ENCODE data around the gene WNT5B.

The WNT5B gene

DNA sequence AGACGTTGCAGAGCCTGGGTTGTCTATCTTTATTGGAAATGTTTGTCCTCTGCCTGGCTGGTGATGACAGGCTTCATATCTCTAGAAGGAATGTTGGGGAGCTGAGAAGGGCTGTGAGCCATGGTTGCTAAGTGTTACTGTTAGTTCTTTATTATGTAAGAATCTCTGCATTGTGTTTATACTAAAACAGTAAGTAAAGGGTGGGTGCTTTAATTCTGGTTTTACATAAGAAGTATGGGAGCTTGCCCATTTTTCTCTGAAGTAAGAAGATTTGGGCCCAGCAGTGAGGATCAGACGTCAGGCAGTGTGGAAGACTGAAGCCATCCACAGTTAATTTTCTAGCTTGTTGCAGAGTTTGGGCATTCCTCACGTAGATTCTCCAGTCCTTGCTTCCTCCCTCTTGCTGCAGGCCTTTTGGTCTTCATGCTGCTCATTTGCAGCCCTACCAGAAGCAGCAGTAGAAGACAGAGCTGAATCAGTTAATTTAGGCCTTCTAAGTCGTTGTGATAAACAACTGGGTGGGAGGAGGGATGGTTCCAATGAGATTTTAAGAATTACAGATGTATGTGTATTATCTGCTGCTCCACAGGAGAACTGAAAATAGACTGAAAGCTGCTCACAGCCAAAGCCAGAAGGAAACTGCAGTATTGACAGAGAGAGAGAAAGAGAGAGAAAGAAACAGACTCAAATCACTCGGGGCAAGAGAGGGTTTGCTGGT is 21.4 kb downstream of the WNT5B start:
- in situ Hi-C loops (cut with HindIII; ENCODE audit: low sequenced_read_pairs) = loop anchor here (25.0 kb wide), 1 partner anchor 312 kb away; no protein-coding TSS in a partner anchor
- no peak for DNase-seq (ENCODE audit: low read depth)
- H3K4me3 ChIP-seq (ENCODE audit: low read depth, low read length) = no peak overlapping the region
- TF ChIP-seq, protein P1, sequence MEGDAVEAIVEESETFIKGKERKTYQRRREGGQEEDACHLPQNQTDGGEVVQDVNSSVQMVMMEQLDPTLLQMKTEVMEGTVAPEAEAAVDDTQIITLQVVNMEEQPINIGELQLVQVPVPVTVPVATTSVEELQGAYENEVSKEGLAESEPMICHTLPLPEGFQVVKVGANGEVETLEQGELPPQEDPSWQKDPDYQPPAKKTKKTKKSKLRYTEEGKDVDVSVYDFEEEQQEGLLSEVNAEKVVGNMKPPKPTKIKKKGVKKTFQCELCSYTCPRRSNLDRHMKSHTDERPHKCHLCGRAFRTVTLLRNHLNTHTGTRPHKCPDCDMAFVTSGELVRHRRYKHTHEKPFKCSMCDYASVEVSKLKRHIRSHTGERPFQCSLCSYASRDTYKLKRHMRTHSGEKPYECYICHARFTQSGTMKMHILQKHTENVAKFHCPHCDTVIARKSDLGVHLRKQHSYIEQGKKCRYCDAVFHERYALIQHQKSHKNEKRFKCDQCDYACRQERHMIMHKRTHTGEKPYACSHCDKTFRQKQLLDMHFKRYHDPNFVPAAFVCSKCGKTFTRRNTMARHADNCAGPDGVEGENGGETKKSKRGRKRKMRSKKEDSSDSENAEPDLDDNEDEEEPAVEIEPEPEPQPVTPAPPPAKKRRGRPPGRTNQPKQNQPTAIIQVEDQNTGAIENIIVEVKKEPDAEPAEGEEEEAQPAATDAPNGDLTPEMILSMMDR (IDR thresholded peaks at IDR 0.05; ENCODE audit: low read depth, low read length, missing control alignments) = no peak

DNA sequence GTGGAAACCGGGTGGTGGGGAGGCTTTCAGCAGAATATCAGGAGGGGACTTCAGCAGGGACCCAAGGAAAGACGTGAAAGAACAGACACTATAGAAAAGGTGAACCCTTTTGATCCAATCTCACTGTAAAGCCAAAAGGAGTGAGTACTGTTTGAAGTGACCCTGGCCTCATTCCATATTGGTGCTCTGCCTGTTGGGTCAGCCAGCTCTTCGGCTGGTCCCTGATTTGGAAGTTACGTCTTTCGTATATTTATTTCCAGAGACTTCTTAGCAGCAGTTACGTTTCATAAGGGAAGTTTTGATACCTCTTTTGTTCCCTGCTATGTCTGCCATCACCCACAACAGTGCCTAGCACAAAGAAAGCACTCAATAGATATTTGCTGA is 21.9 kb downstream of the WNT5B start:
- in situ Hi-C loops (cut with HindIII; ENCODE audit: low sequenced_read_pairs) = loop anchor here (25.0 kb wide), 1 partner anchor 311 kb away; no protein-coding TSS in a partner anchor
- TF ChIP-seq, protein P1 (IDR thresholded peaks at IDR 0.05; ENCODE audit: low read depth, low read length, missing control alignments) = no peak
- no peak overlapping the region for H3K4me3 ChIP-seq (ENCODE audit: low read depth, low read length)
- DNase-seq (ENCODE audit: low read depth) = no peak

DNA sequence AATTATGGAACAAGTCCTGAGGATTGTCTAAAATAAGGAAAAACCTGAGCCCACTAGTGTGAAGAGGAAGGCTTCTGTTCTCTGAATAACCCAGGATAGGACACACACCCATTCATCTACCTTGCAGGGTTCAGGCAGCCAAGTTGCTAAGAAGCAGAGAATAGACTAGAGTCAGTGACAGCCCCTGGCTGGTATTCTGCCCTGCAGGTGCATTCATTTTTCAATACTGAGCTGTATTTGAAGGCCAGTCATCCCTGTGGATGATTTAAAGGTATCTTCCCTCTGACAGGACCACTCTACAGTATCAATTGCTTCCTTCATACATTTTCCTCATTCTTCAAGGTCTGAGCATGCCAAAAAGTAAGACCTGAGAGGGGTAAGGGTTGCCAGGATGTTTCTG is 22.9 kb downstream of the WNT5B start:
- no peak overlapping the region for H3K4me3 ChIP-seq (ENCODE audit: low read depth, low read length)
- in situ Hi-C loops (cut with HindIII; ENCODE audit: low sequenced_read_pairs) = loop anchor here (25.0 kb wide), 1 partner anchor 310 kb away; no protein-coding TSS in a partner anchor
- TF ChIP-seq, protein P1 (IDR thresholded peaks at IDR 0.05; ENCODE audit: low read depth, low read length, missing control alignments) = no peak
- no peak for DNase-seq (ENCODE audit: low read depth)

DNA sequence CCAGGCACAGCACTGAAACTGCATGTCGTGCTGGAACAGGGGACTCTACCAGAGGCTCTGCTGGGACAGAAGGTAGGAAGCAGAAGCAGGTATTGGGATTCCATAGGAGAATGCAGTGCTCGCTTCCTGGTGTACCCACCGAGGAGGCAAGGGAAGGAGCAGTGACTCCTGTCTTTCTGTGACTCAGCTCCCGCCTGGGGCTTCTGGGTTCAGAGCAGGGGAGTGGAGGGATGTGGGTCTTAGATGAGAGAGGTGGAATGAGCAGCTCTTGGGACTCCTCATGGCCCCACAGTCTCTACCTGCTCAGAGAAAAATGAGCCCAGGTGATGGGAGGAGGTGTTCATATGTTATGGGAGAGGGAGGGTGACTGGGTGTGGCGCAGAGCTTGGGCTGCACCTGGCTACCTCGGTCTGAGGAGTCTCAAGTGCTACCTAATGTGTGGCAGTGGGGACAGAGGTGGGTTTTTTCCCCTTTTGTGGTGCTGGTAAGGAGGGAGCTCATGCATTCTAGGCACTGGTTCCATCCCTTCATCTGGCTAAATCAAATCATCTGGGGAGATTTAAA is 26.3 kb downstream of the WNT5B start:
- in situ Hi-C loops (cut with HindIII; ENCODE audit: low sequenced_read_pairs) = loop anchor here (25.0 kb wide), 1 partner anchor 307 kb away; no protein-coding TSS in a partner anchor
- DNase-seq (ENCODE audit: low read depth) = no peak
- TF ChIP-seq, protein P1 (IDR thresholded peaks at IDR 0.05; ENCODE audit: low read depth, low read length, missing control alignments) = no peak
- H3K4me3 ChIP-seq (ENCODE audit: low read depth, low read length) = no peak overlapping the region

DNA sequence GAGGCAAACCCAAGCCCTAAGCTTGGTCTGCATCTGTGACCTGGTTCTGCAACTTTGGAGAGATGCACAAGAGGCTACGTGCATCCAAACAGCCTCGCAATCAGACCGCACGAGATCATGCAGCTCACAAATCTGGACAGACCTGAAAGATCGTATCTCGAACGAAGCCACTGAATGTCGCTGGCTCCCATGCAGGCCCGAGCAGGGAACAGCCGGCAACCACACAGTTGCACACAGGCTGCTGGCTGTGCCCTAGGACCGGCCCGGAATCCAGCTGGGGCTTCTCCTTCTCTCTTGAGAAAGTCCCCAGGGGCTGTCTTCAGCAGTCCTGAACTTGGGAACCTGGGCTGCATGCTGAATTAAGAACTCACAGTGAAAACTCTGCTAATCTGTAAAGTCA is 27.9 kb downstream of the WNT5B start:
- H3K4me3 ChIP-seq (ENCODE audit: low read depth, low read length) = no peak overlapping the region
- DNase-seq (ENCODE audit: low read depth) = no peak
- in situ Hi-C loops (cut with HindIII; ENCODE audit: low sequenced_read_pairs) = loop anchor here (25.0 kb wide), 1 partner anchor 305 kb away; no protein-coding TSS in a partner anchor
- TF ChIP-seq, protein P1 (IDR thresholded peaks at IDR 0.05; ENCODE audit: low read depth, low read length, missing control alignments) = no peak

DNA sequence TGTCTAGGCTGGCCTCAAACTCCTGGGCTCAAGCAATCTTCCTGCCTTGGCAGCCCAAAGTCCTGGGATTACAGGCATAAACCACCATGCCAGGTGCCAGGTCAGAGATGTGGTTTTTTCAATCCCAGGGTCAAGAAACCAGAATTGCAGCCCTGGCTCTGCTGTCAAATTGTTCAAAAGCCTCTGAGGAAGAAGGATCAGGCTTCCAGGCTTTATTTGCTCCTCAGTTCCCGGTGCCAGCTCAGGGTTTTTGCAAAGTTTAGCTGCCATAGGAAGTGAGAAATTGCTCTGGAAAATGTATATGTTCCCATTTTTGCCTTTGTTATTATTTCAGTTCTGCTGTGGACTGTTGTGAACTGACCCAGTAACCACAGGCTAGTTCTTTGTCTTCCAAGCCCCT is 28.7 kb downstream of the WNT5B start:
- TF ChIP-seq, protein P1 (IDR thresholded peaks at IDR 0.05; ENCODE audit: low read depth, low read length, missing control alignments) = no peak
- DNase-seq (ENCODE audit: low read depth) = no peak
- in situ Hi-C loops (cut with HindIII; ENCODE audit: low sequenced_read_pairs) = loop anchor here (25.0 kb wide), 1 partner anchor 305 kb away; no protein-coding TSS in a partner anchor
- H3K4me3 ChIP-seq (ENCODE audit: low read depth, low read length) = no peak overlapping the region

Data from astrocyte of the cerebellum (primary cell).